ENCODE results near the gene CNOT1.
"Not testable (repeated sequence)": the region's sequence is repeated elsewhere in the genome, so short reads cannot be mapped to it uniquely, and the experiment has no call there.

Gene CNOT1

DNA sequence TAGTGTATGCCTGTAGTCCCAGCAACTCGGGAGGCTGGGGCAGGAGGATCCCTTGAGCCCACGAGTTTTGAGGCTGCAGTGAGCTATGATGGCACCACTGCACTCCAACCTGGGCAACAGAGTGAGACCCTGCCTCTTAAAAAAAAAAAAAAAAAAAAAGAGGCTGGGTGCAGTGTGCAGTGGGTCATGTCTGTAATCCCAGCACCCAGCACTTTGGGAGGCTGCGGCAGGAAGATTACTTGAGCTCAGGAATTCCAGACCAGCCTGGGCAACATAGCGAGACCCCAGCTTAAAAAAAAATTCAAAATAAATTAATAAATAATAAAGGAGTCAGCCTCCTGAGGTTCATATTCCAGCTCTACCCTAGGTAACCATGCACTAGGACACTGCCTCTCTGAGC, 9.6 kb upstream of the CNOT1 start:
- no peak overlapping the region for H3K4me3 ChIP-seq (ENCODE audit: low read length)
- H3K79me2 ChIP-seq (ENCODE audit: low read length) = no peaks in the 10 kb centered on the region
- no peak overlapping the region for H3K4me2 ChIP-seq (ENCODE audit: low read length)
- H3K27me3 ChIP-seq (ENCODE audit: low read depth, low read length) = no peaks in the 10 kb centered on the region
- no peak overlapping the region for H3K9ac ChIP-seq (ENCODE audit: low read length)
- no peaks in the 10 kb centered on the region for H3K9me3 ChIP-seq (ENCODE audit: insufficient read depth, low read length)
- H3K27ac ChIP-seq (ENCODE audit: low read length) = no peak overlapping the region
- no peak for TF ChIP-seq EZH2phosphoT487 (IDR thresholded peaks at IDR 0.05; ENCODE audit: low read depth)
- TF ChIP-seq, protein P1, sequence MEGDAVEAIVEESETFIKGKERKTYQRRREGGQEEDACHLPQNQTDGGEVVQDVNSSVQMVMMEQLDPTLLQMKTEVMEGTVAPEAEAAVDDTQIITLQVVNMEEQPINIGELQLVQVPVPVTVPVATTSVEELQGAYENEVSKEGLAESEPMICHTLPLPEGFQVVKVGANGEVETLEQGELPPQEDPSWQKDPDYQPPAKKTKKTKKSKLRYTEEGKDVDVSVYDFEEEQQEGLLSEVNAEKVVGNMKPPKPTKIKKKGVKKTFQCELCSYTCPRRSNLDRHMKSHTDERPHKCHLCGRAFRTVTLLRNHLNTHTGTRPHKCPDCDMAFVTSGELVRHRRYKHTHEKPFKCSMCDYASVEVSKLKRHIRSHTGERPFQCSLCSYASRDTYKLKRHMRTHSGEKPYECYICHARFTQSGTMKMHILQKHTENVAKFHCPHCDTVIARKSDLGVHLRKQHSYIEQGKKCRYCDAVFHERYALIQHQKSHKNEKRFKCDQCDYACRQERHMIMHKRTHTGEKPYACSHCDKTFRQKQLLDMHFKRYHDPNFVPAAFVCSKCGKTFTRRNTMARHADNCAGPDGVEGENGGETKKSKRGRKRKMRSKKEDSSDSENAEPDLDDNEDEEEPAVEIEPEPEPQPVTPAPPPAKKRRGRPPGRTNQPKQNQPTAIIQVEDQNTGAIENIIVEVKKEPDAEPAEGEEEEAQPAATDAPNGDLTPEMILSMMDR (IDR thresholded peaks at IDR 0.05; ENCODE audit: low read depth, low read length) = no peak
- H3K36me3 ChIP-seq (replicated peaks; ENCODE audit: low read depth, low read length) = no peaks in the 10 kb centered on the region
- no peaks in the 10 kb centered on the region for H4K20me1 ChIP-seq (ENCODE audit: insufficient read depth, low read length)
- H2AFZ ChIP-seq (ENCODE audit: low read depth, low read length) = no peak overlapping the region
- H3K4me1 ChIP-seq (ENCODE audit: low read length) = peaks cover 8% of the 10 kb centered on the region

DNA sequence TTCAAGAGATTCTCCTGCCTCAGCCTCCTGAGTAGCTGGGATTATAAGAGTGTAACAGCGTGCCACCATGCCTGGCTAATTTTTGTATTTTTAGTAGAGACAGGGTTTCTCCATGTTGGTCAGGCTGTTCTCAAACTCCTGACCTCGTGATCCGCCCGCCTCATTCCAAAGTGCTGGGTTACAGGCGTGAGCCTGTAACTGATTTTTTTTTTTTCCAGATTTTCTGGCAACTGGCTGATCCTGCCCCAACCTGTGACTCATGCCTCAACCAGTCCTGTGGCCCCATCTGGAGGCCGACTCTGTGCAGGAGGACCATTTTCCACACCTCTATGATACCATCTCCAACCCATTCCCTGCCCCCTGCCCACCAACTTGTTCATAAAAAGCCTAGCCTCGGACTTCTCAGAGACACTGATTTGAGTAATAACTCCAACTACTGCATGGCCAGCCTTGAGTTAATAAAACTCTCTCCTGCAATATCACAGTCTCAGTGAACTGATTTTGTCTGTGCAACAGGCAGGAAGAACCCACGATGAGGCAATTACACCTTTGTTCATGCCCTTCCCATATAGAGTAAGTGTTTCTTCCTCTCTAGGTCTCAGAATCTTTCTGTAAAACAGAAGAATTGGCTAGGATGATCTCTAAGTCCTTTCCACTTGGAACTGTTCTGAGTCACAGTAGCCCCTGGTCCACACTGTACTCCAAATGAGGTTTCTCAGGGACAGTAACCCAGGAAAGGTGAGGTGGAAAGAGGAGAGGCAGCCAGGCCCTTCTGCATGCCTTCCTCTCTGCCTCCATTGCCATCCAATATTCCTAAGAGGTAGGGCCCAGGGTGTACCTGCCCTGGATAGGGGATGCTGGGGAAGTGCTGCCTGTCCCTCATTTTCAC, 8.8 kb upstream of the CNOT1 start:
- TF ChIP-seq, protein P1 (IDR thresholded peaks at IDR 0.05; ENCODE audit: low read depth, low read length) = peak; percentile 13; the same call in 1 of the 2 replicates
- TF ChIP-seq EZH2phosphoT487 (IDR thresholded peaks at IDR 0.05; ENCODE audit: low read depth) = no peak
- H2AFZ ChIP-seq (ENCODE audit: low read depth, low read length) = no peak overlapping the region
- H3K27ac ChIP-seq (ENCODE audit: low read length) = no peak overlapping the region
- H3K9me3 ChIP-seq (ENCODE audit: insufficient read depth, low read length) = no peaks in the 10 kb centered on the region
- no peaks in the 10 kb centered on the region for H3K79me2 ChIP-seq (ENCODE audit: low read length)
- no peak overlapping the region for H3K4me2 ChIP-seq (ENCODE audit: low read length)
- no peak overlapping the region for H3K9ac ChIP-seq (ENCODE audit: low read length)
- peaks cover 8% of the 10 kb centered on the region for H3K4me1 ChIP-seq (ENCODE audit: low read length)
- H3K27me3 ChIP-seq (ENCODE audit: low read depth, low read length) = no peaks in the 10 kb centered on the region
- no peaks in the 10 kb centered on the region for H3K36me3 ChIP-seq (replicated peaks; ENCODE audit: low read depth, low read length)
- no peaks in the 10 kb centered on the region for H4K20me1 ChIP-seq (ENCODE audit: insufficient read depth, low read length)
- H3K4me3 ChIP-seq (ENCODE audit: low read length) = no peak overlapping the region

DNA sequence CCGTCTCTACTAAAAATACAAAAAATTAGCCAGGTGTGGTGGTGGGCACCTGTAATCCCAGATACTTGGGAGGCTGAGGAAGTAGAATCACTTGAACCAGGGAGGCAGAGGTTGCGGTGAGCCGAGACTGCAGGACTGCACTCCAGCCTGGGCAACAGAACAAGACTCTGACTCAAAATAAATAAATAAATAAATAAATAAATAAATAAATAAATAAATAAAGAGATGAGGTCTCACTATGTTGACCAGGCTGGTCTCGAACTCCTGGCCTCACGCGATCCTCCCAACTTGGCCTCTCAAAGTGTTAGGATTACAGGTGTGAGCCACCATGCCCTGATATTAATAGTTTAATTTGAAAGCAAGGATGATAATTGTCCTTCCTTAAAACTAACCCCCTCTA, 7.4 kb upstream of the CNOT1 start:
- not testable (repeated sequence) for H2AFZ ChIP-seq (ENCODE audit: low read depth, low read length); H3K27ac ChIP-seq (ENCODE audit: low read length); H4K20me1 ChIP-seq (ENCODE audit: insufficient read depth, low read length); H3K27me3 ChIP-seq (ENCODE audit: low read depth, low read length); H3K4me2 ChIP-seq (ENCODE audit: low read length); H3K4me3 ChIP-seq (ENCODE audit: low read length); H3K36me3 ChIP-seq (replicated peaks; ENCODE audit: low read depth, low read length); H3K9ac ChIP-seq (ENCODE audit: low read length); H3K9me3 ChIP-seq (ENCODE audit: insufficient read depth, low read length); H3K79me2 ChIP-seq (ENCODE audit: low read length)
- peaks cover 13% of the 10 kb centered on the region for H3K4me1 ChIP-seq (ENCODE audit: low read length)

DNA sequence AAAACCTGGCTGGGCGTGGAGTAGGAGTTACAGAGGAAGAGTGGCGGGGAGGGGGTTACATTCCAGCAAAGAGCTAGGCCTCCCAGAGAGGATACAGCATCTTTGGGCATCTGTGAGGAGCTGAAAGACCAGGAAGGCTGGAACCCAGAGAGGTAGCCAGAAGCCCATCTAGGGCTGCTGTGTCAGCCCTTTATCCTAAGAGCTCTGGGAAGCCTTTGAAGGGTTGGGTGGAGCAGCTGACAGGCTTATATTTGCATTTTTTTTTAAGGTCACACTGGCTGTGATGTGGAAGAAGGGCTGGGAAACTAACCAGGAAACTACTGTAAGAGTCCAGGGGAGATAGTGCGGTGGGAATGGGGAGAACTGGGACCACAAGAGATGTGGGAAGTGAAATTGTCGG, 6.8 kb upstream of the CNOT1 start:
- Histone ChIP-seq H4K20me1 (ENCODE audit: insufficient read depth, low read length) (no peaks in the 10 kb centered on the region), H3K9me3 (ENCODE audit: insufficient read depth, low read length) (no peaks in the 10 kb centered on the region), H2AFZ (ENCODE audit: low read depth, low read length) (no peak overlapping the region), H3K27me3 (ENCODE audit: low read depth, low read length) (no peaks in the 10 kb centered on the region), H3K4me2 (ENCODE audit: low read length) (no peak overlapping the region), H3K4me3 (ENCODE audit: low read length) (no peak overlapping the region), H3K4me1 (ENCODE audit: low read length) (peaks cover 13% of the 10 kb centered on the region), H3K79me2 (ENCODE audit: low read length) (no peaks in the 10 kb centered on the region), H3K36me3 (replicated peaks; ENCODE audit: low read depth, low read length) (no peaks in the 10 kb centered on the region), H3K27ac (ENCODE audit: low read length) (no peak overlapping the region), H3K9ac (ENCODE audit: low read length) (no peak overlapping the region)
- TF ChIP-seq EZH2phosphoT487 (IDR thresholded peaks at IDR 0.05; ENCODE audit: low read depth) = no peak
- TF ChIP-seq, protein P1 (IDR thresholded peaks at IDR 0.05; ENCODE audit: low read depth, low read length) = no peak
